Esophagus squamous epithelium (tissue), 4 donors: ENCODE results near the gene PLBD2.

Source experiments
- CTCF ChIP-seq, 6 experiments: fragments of 450-650 bp in 4 of 6; fragments of 200-600 bp in 2 of 6; sonication (generic) in 2 of 6; IDR thresholded peaks; one replicate each; pipeline ENCODE4 v1.5.1; 2016 to 2019; ENCODE audit warnings: antibody characterized with exemption in 6 of 6, mild to moderate bottlenecking in 4 of 6, moderate library complexity in 4 of 6
- POLR2A ChIP-seq, 4 donors: fragments of 450-650 bp; IDR thresholded peaks; one replicate each; pipeline ENCODE4 v1.6.1; 2017; ENCODE audit warnings: antibody characterized with exemption in 4 of 4, mild to moderate bottlenecking in 4 of 4, moderate library complexity in 3 of 4

- TF ChIP-seq CTCF (IDR thresholded peaks at IDR 0.05) (no peak), POLR2A (IDR thresholded peaks at IDR 0.05) (no peak)
These were observed 27.9 kb upstream of the PLBD2 start for GRCh38 chr12:113330505-113330904.
